HEK293 (cell line): ENCODE data around the gene PTPRN2.

Experiments
- ZFP3 ChIP-seq: fragments of 450-650 bp; formaldehyde crosslinking; IDR thresholded peaks from 2 replicates; pipeline ENCODE4 v1.5.1; 2016; ENCODE audit warnings: low read depth, missing biosample characterization, missing genetic modification characterization
- TF ChIP-seq, protein P1 (sequence below): fragments of 450-650 bp; formaldehyde crosslinking; IDR thresholded peaks from 2 replicates; pipeline ENCODE4 v1.5.1; 2016; ENCODE audit warnings: missing biosample characterization, missing genetic modification characterization
- TF ChIP-seq, protein P2 (sequence below): fragments of 450-650 bp; formaldehyde crosslinking; IDR thresholded peaks from 2 replicates; pipeline ENCODE4 v1.5.1; 2016; ENCODE audit warnings: missing biosample characterization, missing genetic modification characterization, low read depth

DNA sequence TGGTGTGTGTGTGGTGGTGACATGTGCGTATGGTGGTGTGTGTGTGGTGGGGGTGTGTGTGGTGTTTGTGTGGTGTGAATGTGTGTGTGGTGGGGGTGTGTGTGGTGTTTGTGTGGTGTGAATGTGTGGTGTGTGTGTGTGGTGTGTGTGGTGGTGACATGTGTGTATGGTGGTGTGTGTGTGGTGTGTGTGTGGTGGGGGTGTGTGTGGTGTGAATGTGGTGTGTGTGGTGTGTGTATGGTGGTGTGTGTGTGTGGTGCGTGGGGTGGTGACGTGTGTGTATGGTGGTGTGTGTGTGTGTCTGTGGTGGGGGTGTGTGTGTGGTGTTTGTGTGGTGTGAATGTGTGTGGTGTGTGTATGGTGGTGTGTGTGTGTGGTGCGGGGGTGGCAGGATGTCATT, 797.7 kb downstream of the PTPRN2 start:
- no peak for TF ChIP-seq ZFP3
- TF ChIP-seq, protein P1, sequence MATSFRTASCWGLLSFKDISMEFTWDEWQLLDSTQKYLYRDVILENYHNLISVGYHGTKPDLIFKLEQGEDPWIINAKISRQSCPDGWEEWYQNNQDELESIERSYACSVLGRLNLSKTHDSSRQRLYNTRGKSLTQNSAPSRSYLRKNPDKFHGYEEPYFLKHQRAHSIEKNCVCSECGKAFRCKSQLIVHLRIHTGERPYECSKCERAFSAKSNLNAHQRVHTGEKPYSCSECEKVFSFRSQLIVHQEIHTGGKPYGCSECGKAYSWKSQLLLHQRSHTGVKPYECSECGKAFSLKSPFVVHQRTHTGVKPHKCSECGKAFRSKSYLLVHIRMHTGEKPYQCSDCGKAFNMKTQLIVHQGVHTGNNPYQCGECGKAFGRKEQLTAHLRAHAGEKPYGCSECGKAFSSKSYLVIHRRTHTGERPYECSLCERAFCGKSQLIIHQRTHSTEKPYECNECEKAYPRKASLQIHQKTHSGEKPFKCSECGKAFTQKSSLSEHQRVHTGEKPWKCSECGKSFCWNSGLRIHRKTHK (tag by site-specific recombination), result no peak
- TF ChIP-seq, protein P2, sequence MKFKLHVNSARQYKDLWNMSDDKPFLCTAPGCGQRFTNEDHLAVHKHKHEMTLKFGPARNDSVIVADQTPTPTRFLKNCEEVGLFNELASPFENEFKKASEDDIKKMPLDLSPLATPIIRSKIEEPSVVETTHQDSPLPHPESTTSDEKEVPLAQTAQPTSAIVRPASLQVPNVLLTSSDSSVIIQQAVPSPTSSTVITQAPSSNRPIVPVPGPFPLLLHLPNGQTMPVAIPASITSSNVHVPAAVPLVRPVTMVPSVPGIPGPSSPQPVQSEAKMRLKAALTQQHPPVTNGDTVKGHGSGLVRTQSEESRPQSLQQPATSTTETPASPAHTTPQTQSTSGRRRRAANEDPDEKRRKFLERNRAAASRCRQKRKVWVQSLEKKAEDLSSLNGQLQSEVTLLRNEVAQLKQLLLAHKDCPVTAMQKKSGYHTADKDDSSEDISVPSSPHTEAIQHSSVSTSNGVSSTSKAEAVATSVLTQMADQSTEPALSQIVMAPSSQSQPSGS (tag by site-specific recombination), result no peak
